ENCODE results near the gene NUP205. TPM values are rescaled to one million over a fixed set of nuclear protein-coding genes. Genes with fewer than 3 reads are reported as not detected.

The NUP205 gene
- total and polyA plus RNA-seq, 10 donors = 29.8 to 55.5 (median 44.8) TPM

DNA sequence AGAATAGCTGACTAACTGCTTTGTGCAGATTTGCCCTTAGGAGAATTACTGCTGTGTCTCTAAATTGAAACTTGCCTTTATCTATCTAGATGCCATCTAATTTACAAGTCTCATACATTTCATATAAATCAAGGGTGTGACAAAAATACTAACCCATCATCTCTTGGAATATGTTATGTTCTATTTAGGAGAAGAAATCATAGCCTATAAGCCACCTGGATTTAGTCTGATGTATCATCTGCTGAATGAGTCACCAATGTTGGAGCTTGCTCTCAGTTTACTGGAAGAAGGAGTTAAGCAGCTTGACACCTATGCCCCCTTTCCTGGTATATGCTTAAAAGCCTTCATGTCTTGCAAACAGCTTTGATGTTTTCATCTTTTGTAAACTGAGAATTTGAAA, 43.5 kb downstream of the NUP205 start:
- H3K36me3 ChIP-seq = peaks cover 2 to 100% (median 76%) of the 10 kb centered on the region in 6 donors
- TF ChIP-seq, protein P1, sequence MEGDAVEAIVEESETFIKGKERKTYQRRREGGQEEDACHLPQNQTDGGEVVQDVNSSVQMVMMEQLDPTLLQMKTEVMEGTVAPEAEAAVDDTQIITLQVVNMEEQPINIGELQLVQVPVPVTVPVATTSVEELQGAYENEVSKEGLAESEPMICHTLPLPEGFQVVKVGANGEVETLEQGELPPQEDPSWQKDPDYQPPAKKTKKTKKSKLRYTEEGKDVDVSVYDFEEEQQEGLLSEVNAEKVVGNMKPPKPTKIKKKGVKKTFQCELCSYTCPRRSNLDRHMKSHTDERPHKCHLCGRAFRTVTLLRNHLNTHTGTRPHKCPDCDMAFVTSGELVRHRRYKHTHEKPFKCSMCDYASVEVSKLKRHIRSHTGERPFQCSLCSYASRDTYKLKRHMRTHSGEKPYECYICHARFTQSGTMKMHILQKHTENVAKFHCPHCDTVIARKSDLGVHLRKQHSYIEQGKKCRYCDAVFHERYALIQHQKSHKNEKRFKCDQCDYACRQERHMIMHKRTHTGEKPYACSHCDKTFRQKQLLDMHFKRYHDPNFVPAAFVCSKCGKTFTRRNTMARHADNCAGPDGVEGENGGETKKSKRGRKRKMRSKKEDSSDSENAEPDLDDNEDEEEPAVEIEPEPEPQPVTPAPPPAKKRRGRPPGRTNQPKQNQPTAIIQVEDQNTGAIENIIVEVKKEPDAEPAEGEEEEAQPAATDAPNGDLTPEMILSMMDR (IDR thresholded peaks at IDR 0.05 in 8 of 11, conservative IDR thresholded peaks at IDR 0.05 in 3 of 11) = no peak
- TF ChIP-seq POLR2AphosphoS5 (IDR thresholded peaks at IDR 0.05) = no peak
- no peak for TF ChIP-seq POLR2A (IDR thresholded peaks at IDR 0.05)
- intact Hi-C loops (cut with DNase I; ENCODE audit: low total_unique reads) = no loop called here

DNA sequence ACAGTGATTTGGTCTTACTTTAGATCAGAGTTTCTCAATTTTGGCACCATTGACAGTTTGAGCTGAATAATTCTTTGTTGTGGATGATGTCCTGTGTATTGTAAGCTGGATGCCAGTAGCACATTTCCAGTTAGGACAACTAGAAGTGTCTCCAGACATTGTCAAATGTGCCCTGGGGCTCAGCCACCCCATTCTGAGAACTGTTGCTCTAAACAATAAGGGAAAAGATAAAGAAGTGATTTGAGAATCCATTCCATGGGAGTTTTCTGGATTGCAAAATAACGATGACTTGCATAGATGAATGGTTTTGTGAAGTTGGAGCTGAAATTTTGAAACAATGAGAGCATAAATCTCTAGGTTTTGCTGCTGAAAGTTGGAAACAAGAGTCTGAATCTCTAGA, 44.6 kb downstream of the NUP205 start:
- Histone ChIP-seq H3K27ac (no peak overlapping the region), H3K27me3 (replicated peaks in 1 of 7) (no peaks in the 10 kb centered on the region), H3K36me3 (peaks cover 4 to 100% (median 76%) of the 10 kb centered on the region in 6 donors), H3K4me1 (no peaks in the 10 kb centered on the region), H3K4me3 (no peak overlapping the region), H3K9me3 (no peaks in the 10 kb centered on the region)
- no peak for TF ChIP-seq POLR2AphosphoS5 (IDR thresholded peaks at IDR 0.05)
- TF ChIP-seq, protein P1 (IDR thresholded peaks at IDR 0.05 in 8 of 11, conservative IDR thresholded peaks at IDR 0.05 in 3 of 11) = no peak
- intact Hi-C loops (cut with DNase I; ENCODE audit: low total_unique reads) = no loop called here
- WGBS, 5 donors = 85 to 97% (median 91%) methylated on average over 1 of the region's 1 CpG
- DNase-seq = no peak

More for the DNA sequence above, 43.5 kb downstream of the NUP205 start:
- DNase-seq = no peak
- Histone ChIP-seq H3K4me3 (no peak overlapping the region), H3K27ac (no peak overlapping the region), H3K9me3 (no peaks in the 10 kb centered on the region), H3K27me3 (replicated peaks in 1 of 7) (no peaks in the 10 kb centered on the region), H3K4me1 (no peaks in the 10 kb centered on the region)

DNA sequence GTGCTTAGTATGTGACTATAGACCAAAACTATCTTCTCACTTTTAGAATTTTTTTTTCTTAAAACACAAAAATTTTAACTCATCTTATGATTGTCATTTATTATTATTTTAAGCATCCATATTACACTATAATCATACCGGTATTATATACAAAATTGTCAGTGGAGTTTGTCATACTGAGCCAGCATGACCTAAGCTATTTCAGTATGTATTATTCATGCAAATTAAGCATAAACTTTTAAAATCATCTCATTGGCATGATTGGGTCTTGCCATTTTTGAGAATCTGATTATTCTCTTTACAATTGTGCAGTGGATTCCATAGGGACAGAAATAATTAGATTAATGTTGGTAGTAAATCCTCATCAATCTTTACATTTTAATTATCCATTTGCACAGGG, 58.4 kb downstream of the NUP205 start:
- Histone ChIP-seq H3K4me1 (no peaks in the 10 kb centered on the region), H3K27me3 (replicated peaks in 1 of 7) (no peaks in the 10 kb centered on the region), H3K9me3 (no peaks in the 10 kb centered on the region), H3K4me3 (no peak overlapping the region), H3K27ac (no peak overlapping the region), H3K36me3 (peaks cover 5 to 100% (median 67%) of the 10 kb centered on the region in 6 donors)
- WGBS, 5 donors = 88 to 100% (median 98%) methylated on average over 1 of the region's 1 CpG
- DNase-seq = no peak
- TF ChIP-seq, protein P1 (IDR thresholded peaks at IDR 0.05 in 8 of 11, conservative IDR thresholded peaks at IDR 0.05 in 3 of 11) = no peak
- TF ChIP-seq POLR2AphosphoS5 (IDR thresholded peaks at IDR 0.05) (no peak), POLR2A (IDR thresholded peaks at IDR 0.05) (no peak)
- intact Hi-C loops (cut with DNase I; ENCODE audit: low total_unique reads) = no loop called here

DNA sequence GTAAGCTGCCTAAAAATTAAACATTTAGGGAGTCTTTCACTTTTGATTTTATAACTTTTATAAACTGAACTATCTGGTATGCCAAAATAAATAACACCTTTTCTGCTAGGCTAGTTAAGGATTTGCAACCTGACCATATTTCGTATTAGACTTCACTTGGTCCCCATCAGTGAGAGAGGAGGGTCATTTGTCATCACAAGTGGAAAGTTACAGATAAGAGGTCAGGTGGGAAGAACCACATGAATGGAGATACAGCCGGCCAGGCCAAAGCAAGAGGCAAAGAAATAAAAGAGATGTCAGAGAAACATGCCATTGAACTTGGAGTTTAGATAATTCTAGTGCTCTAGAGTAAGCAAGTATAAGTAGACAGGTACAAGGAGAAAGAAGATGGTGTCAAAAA, 60.1 kb downstream of the NUP205 start:
- H3K36me3 ChIP-seq = peaks cover 5 to 97% (median 61%) of the 10 kb centered on the region in 6 donors
- WGBS, 5 donors = 66 to 95% (median 85%) methylated on average over 2 of the region's 2 CpGs

More for the DNA sequence above, 60.1 kb downstream of the NUP205 start:
- no peak for DNase-seq
- intact Hi-C loops (cut with DNase I; ENCODE audit: low total_unique reads) = no loop called here
- Histone ChIP-seq H3K4me3 (no peak overlapping the region), H3K27me3 (replicated peaks in 1 of 7) (no peaks in the 10 kb centered on the region), H3K9me3 (no peaks in the 10 kb centered on the region), H3K4me1 (no peaks in the 10 kb centered on the region), H3K27ac (no peak overlapping the region)
- no peak for TF ChIP-seq POLR2A (IDR thresholded peaks at IDR 0.05)
- TF ChIP-seq, protein P1 (IDR thresholded peaks at IDR 0.05 in 8 of 11, conservative IDR thresholded peaks at IDR 0.05 in 3 of 11) = no peak
